Activated CD4-positive, alpha-beta T cell treated with anti-CD3 and anti-CD28 coated beads, Interleukin-2, amount 10 ng/mL, durations not matched to agents 7 days and 5 days (primary cell): ENCODE data around the gene TMCC1. TPM values are rescaled to one million over a fixed set of nuclear protein-coding genes. Genes with fewer than 3 reads are reported as not detected.
A peak's percentile ranks its signal among the peaks of the same experiment; 100 is the strongest.

Experiments
- CTCF ChIA-PET: fragments of 350-600 bp; sonication (Branson Sonifier 250); formaldehyde crosslinking; loops from one replicate; lab custom pipeline; 2021; ENCODE audit warnings: antibody characterized with exemption; lab: Charles Lee
- POLR2A ChIA-PET: fragments of 350-600 bp; sonication (Branson Sonifier 250); formaldehyde crosslinking; loops from one replicate; lab custom pipeline; 2021; ENCODE audit warnings: antibody characterized with exemption; lab: Charles Lee
- DNase-seq: peaks from one replicate; pipeline ENCODE4 v3.0.0-alpha.2; 2020
- H3K27ac Mint-ChIP-seq: one replicate; pipeline ENCODE4 v1.8.0; 2021; ENCODE audit warnings: mild to moderate bottlenecking, moderate library complexity, mixed read lengths
- H3K27me3 Mint-ChIP-seq: one replicate; pipeline ENCODE4 v1.8.0; 2021; ENCODE audit warnings: mixed read lengths
- H3K36me3 Mint-ChIP-seq: one replicate; pipeline ENCODE4 v1.8.0; 2021; ENCODE audit warnings: low read depth, mixed read lengths
- H3K4me1 Mint-ChIP-seq: one replicate; pipeline ENCODE4 v1.8.0; 2021; ENCODE audit warnings: mixed read lengths
- H3K4me3 Mint-ChIP-seq: one replicate; pipeline ENCODE4 v1.8.0; 2021; ENCODE audit warnings: mild to moderate bottlenecking, moderate library complexity, mixed read lengths
- H3K9me3 Mint-ChIP-seq: one replicate; pipeline ENCODE4 v1.8.0; 2021; ENCODE audit warnings: mixed read lengths
- total RNA-seq, 2 experiments: library from RNA; stranded (reverse); gene quantifications; one replicate each; pipeline ENCODE4 v1.2.3, GENCODE V29; 2021

The TMCC1 gene
- 10 to 100 TPM; 14.9 to 18.7 TPM for total RNA-seq

- Mint-ChIP-seq H3K4me1 (peaks cover 37% of the 10 kb centered on the region), H3K4me3 (peak within 1 kb of the TSS; percentile 83), H3K9me3 (no peaks in the 10 kb centered on the region), H3K27ac (peak within 1 kb of the TSS; percentile 93), H3K36me3 (peaks cover 10% of the 10 kb centered on the region), H3K27me3 (no peaks in the 10 kb centered on the region)
- ChIA-PET CTCF (interaction anchor here (1.3 kb wide), 1 partner anchor 28 kb away, joined by 3 read pairs; no protein-coding TSS in a partner anchor), POLR2A (no interaction called here)
- peak; percentile 89 for DNase-seq
Measured at GRCh38 chr3:129893581-129894070, at the start of gene TMCC1. TMCC1 (minus strand) TSS chr3:129893711.

- DNase-seq, result no peak
- H3K4me1 Mint-ChIP-seq, result peaks cover 2% of the 10 kb centered on the region
- no peak overlapping the region for H3K27ac Mint-ChIP-seq
- H3K4me3 Mint-ChIP-seq, result no peak overlapping the region
- ChIA-PET CTCF (interaction anchor here (1.1 to 1.5 kb wide), 5 partner anchors 9 to 155 kb away, joined by 3 to 4 read pairs (median 3); no protein-coding TSS in a partner anchor), POLR2A (no interaction called here)
- peaks cover 7% of the 10 kb centered on the region for H3K27me3 Mint-ChIP-seq
- no peaks in the 10 kb centered on the region for H3K36me3 Mint-ChIP-seq
- H3K9me3 Mint-ChIP-seq, result no peaks in the 10 kb centered on the region
Measured at GRCh38 chr3:129943020-129943419, 49.5 kb upstream of the TMCC1 start.

GRCh38 chr3:129942296-129942695 lies 48.8 kb upstream of the TMCC1 start:
- peak; percentile 47 for DNase-seq
- Mint-ChIP-seq H3K4me3 (no peak overlapping the region), H3K27me3 (peaks cover 5% of the 10 kb centered on the region), H3K36me3 (no peaks in the 10 kb centered on the region), H3K27ac (no peak overlapping the region), H3K9me3 (no peaks in the 10 kb centered on the region), H3K4me1 (peaks cover 2% of the 10 kb centered on the region)
- CTCF ChIA-PET, result interaction anchor here (0.5 to 1.5 kb wide), 8 partner anchors 10 to 164 kb away, joined by 3 to 4 read pairs (median 3); no protein-coding TSS in a partner anchor
- POLR2A ChIA-PET, result no interaction called here

GRCh38 chr3:129940086-129940485 lies 46.6 kb upstream of the TMCC1 start:
- Mint-ChIP-seq H3K4me1 (peaks cover 8% of the 10 kb centered on the region), H3K36me3 (no peaks in the 10 kb centered on the region), H3K27me3 (peaks cover 5% of the 10 kb centered on the region), H3K27ac (no peak overlapping the region), H3K4me3 (no peak overlapping the region), H3K9me3 (no peaks in the 10 kb centered on the region)
- DNase-seq, result no peak
- ChIA-PET POLR2A (no interaction called here), CTCF (no interaction called here)

- CTCF ChIA-PET, result interaction anchor here (0.5 to 0.9 kb wide), 2 partner anchors 16 to 448 kb away, joined by 3 to 4 read pairs; no protein-coding TSS in a partner anchor
Measured at GRCh38 chr3:129938140-129938930, 44.8 kb upstream of the TMCC1 start.

GRCh38 chr3:129937717-129938116 lies 44.2 kb upstream of the TMCC1 start:
- Mint-ChIP-seq H3K9me3 (no peaks in the 10 kb centered on the region), H3K4me1 (peaks cover 10% of the 10 kb centered on the region), H3K27me3 (no peaks in the 10 kb centered on the region), H3K27ac (no peak overlapping the region), H3K4me3 (no peak overlapping the region), H3K36me3 (no peaks in the 10 kb centered on the region)
- POLR2A ChIA-PET, result no interaction called here
- CTCF ChIA-PET, result interaction anchor here (0.7 to 0.9 kb wide), 2 partner anchors 123 to 447 kb away, joined by 3 to 4 read pairs; no protein-coding TSS in a partner anchor
- no peak for DNase-seq

More at GRCh38 chr3:129938140-129938930, 44.8 kb upstream of the TMCC1 start:
- Mint-ChIP-seq H3K4me3 (no peak overlapping the region), H3K27ac (no peak overlapping the region), H3K9me3 (no peaks in the 10 kb centered on the region), H3K36me3 (no peaks in the 10 kb centered on the region), H3K4me1 (peaks cover 10% of the 10 kb centered on the region), H3K27me3 (no peaks in the 10 kb centered on the region)
- POLR2A ChIA-PET, result no interaction called here
- no peak for DNase-seq

GRCh38 chr3:129936757-129937156 lies 43.2 kb upstream of the TMCC1 start:
- peaks cover 10% of the 10 kb centered on the region for H3K4me1 Mint-ChIP-seq

GRCh38 chr3:129934234-129935123 lies 41.0 kb upstream of the TMCC1 start:
- Mint-ChIP-seq H3K36me3 (no peaks in the 10 kb centered on the region), H3K4me1 (peaks cover 8% of the 10 kb centered on the region), H3K27me3 (peaks cover 3% of the 10 kb centered on the region), H3K27ac (no peak overlapping the region), H3K9me3 (peaks cover 3% of the 10 kb centered on the region), H3K4me3 (no peak overlapping the region)
- ChIA-PET POLR2A (no interaction called here), CTCF (interaction anchor here (1.1 kb wide), 1 partner anchor 9 kb away, joined by 4 read pairs; no protein-coding TSS in a partner anchor)
- no peak for DNase-seq

More at GRCh38 chr3:129936757-129937156, 43.2 kb upstream of the TMCC1 start:
- peak; percentile 44 for DNase-seq
- CTCF ChIA-PET, result interaction anchor here (0.6 kb wide), 1 partner anchor 37 kb away, joined by 3 read pairs; no protein-coding TSS in a partner anchor
- Mint-ChIP-seq H3K9me3 (no peaks in the 10 kb centered on the region), H3K36me3 (no peaks in the 10 kb centered on the region), H3K27ac (no peak overlapping the region), H3K4me3 (peak overlapping the region; percentile 63), H3K27me3 (no peaks in the 10 kb centered on the region)
- POLR2A ChIA-PET, result no interaction called here

- H3K4me1 Mint-ChIP-seq, result peaks cover 8% of the 10 kb centered on the region
- H3K27ac Mint-ChIP-seq, result no peak overlapping the region
- H3K27me3 Mint-ChIP-seq, result peaks cover 3% of the 10 kb centered on the region
- peaks cover 6% of the 10 kb centered on the region for H3K9me3 Mint-ChIP-seq
- no peak overlapping the region for H3K4me3 Mint-ChIP-seq
- DNase-seq, result no peak
- CTCF ChIA-PET, result interaction anchor here (1.1 kb wide), 1 partner anchor 10 kb away, joined by 4 read pairs; no protein-coding TSS in a partner anchor
- no peaks in the 10 kb centered on the region for H3K36me3 Mint-ChIP-seq
- POLR2A ChIA-PET, result no interaction called here
Measured at GRCh38 chr3:129933471-129933870, 40.0 kb upstream of the TMCC1 start.

GRCh38 chr3:129929383-129929782 lies 35.9 kb upstream of the TMCC1 start:
- POLR2A ChIA-PET, result no interaction called here
- Mint-ChIP-seq H3K27ac (no peak overlapping the region), H3K9me3 (peaks cover 8% of the 10 kb centered on the region), H3K4me1 (peaks cover under 1% of the 10 kb centered on the region), H3K36me3 (no peaks in the 10 kb centered on the region), H3K4me3 (no peak overlapping the region), H3K27me3 (peaks cover 5% of the 10 kb centered on the region)
- CTCF ChIA-PET, result interaction anchor here (1.3 kb wide), 1 partner anchor 12 kb away, joined by 3 read pairs; no protein-coding TSS in a partner anchor
- DNase-seq, result no peak

GRCh38 chr3:129927072-129927471 lies 33.6 kb upstream of the TMCC1 start:
- H3K27ac Mint-ChIP-seq, result no peak overlapping the region
- POLR2A ChIA-PET, result no interaction called here
- H3K4me3 Mint-ChIP-seq, result no peak overlapping the region
- H3K36me3 Mint-ChIP-seq, result no peaks in the 10 kb centered on the region
- no peaks in the 10 kb centered on the region for H3K4me1 Mint-ChIP-seq
- peaks cover 8% of the 10 kb centered on the region for H3K9me3 Mint-ChIP-seq
- DNase-seq, result no peak
- CTCF ChIA-PET, result no interaction called here
- H3K27me3 Mint-ChIP-seq, result peaks cover 7% of the 10 kb centered on the region

GRCh38 chr3:129919806-129920205 lies 26.3 kb upstream of the TMCC1 start:
- Mint-ChIP-seq H3K4me3 (no peak overlapping the region), H3K27me3 (peaks cover 1% of the 10 kb centered on the region), H3K9me3 (peaks cover 24% of the 10 kb centered on the region), H3K4me1 (no peaks in the 10 kb centered on the region), H3K27ac (no peak overlapping the region), H3K36me3 (peaks cover 2% of the 10 kb centered on the region)
- ChIA-PET POLR2A (no interaction called here), CTCF (interaction anchor here (0.7 kb wide), 1 partner anchor 360 kb away, joined by 5 read pairs; no protein-coding TSS in a partner anchor)
- DNase-seq, result no peak
